CD4-positive, alpha-beta T cell treated with Interleukin-4 for 1 hour (primary cell): Measurements from ENCODE around the gene POLR1G.

Experiments used
- DNase-seq, 2 donors: peaks; one replicate each; pipeline ENCODE4 v3.0.0-alpha.2; 2020 to 2022

Gene POLR1G

GRCh38 chr19:45406226-45407090, at the start of gene POLR1G:
Gene POLR1G (plus strand): TSS chr19:45406644. CDS start chr19:45406697, 53 bp downstream.
- peak; percentile 74 to 85 for DNase-seq

GRCh38 chr19:45356760-45357444, 49.5 kb upstream of the POLR1G start:
- DNase-seq, result no peak

GRCh38 chr19:45357445-45357783, 49.0 kb upstream of the POLR1G start:
- DNase-seq, result no peak

- no peak for DNase-seq
These were observed 48.1 kb upstream of the POLR1G start for GRCh38 chr19:45358213-45358792.

DNA sequence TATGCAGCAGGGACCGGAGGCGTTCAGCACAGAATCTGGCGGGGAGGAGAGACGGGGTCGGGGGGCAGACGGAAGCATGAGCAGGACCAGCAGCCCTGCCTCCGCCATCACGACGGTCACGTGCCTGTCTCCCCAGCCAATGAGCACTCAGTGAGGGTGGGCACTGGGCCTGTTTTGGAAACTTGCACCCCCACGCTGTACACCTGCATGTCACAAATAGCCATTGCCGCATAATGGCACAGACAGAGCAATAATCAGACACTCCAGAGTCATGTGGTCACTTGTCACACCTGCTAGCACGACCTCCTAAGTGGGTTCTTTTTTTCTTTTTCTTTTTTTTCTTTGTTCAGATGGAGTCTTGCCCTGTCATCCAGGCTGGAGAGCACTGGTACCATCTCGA, 44.8 kb upstream of the POLR1G start:
- DNase-seq, result no peak

DNA sequence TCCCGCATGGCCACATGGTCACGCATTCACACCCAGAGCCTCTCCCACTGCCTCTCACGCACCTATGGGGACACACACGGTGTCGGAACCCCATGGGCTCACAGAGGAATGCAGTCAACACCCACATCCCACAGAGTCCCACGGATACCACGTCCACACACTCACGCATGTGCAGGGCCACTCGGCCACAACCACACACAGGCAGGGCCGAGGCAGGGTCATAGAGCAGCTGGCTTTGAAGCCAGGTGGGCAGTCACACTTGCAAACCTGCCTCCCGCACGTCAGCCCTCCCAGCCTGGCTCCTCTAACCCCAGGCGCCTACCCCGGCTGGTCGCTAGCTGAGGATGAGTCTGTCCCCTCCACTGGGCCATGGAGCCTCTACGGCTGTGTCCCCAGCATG, 44.2 kb upstream of the POLR1G start:
- DNase-seq, result no peak

GRCh38 chr19:45363861-45364459, 42.5 kb upstream of the POLR1G start:
- no peak for DNase-seq

GRCh38 chr19:45364696-45365095, 41.7 kb upstream of the POLR1G start:
- no peak for DNase-seq

DNA sequence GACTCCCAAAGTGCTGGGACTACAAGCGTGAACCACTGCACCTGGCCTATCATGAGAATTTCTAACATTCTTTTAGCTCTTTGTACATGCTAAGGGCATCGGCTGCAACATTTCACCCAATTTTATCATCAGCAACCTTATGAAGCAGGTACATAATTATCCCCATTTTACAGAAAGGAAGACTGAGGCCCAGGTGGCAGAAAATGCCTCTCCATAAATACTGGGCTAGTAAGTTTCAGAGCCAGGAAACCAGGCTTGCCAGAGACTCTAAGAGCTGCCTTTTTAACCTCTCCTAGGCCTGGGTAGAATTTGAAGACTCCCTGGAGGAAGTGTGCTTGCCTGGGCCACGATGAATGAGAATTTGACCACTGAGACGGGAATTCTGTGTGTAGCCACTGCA, 38.3 kb upstream of the POLR1G start:
- DNase-seq, result no peak

GRCh38 chr19:45368737-45369340, 37.6 kb upstream of the POLR1G start:
- DNase-seq, result no peak

GRCh38 chr19:45370410-45371204, 35.8 kb upstream of the POLR1G start, which contains the start of gene ERCC2:
Gene ERCC2 (minus strand): TSS chr19:45370573. CDS start chr19:45370540, 33 bp downstream.
- DNase-seq, result peak; percentile 99 to 100

GRCh38 chr19:45376045-45376724, 30.3 kb upstream of the POLR1G start:
- no peak for DNase-seq

- DNase-seq, result no peak
These were observed 26.3 kb upstream of the POLR1G start for GRCh38 chr19:45380107-45380506.

DNA sequence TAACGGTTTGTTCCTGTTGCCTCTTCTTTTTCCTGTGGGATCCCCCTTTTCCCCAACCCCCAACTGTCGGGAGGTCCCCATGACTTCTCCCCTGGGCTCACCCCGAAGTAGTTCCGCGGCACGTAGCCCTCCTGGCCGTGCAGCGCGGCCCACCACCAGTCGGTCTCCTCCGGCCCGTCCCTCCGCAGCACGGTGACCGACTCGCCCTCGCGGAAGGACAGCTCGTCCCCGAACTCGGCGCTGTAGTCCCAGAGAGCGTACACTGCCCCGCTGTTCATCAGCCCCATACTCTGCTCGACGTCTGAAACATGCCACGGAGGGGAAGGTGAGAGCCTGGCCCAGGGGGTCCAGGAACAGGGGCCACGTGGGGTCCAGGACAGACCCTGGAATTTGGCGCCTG, 24.0 kb upstream of the POLR1G start:
- no peak for DNase-seq

DNA sequence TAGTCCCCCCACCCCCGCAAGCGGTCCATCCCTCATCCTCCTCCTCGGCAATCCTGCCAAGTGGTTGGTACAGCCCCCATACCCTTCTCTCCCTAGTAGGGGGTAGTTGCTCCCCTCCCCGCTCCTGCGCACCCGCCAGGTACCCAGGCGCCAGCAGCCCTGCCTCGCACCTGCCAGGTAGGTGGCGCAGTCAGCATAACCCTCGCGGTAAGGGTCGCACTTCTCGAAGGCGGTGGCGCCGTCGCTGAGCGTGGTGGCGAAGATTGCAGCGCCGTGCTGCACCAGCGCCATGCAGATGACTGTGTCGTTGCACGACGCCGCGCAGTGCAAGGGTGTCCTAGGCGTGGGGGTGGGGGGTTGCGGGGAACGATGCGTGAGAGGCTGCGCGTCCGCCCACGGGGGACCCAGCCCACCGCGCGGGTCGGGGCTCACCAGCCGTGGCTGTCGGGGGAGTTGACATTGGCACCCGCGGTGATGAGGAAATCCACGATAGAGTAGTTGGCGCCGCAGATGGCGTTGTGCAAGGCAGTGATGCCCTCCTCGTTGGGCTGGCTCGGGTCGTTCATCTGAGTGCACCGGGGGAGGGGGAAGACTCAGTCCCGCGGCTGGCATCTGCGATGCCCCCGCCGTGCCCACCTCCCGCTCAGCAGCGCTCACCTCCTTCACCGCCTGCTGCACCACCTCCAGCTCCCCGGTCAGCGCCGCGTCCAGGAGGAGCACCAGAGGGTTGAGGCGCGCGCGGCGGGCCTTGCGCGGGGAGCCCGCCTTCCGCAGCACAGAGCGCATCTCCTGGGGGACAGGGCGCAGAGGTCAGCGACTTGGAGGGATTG, 20.8 kb upstream of the POLR1G start:
- DNase-seq, result no peak

DNA sequence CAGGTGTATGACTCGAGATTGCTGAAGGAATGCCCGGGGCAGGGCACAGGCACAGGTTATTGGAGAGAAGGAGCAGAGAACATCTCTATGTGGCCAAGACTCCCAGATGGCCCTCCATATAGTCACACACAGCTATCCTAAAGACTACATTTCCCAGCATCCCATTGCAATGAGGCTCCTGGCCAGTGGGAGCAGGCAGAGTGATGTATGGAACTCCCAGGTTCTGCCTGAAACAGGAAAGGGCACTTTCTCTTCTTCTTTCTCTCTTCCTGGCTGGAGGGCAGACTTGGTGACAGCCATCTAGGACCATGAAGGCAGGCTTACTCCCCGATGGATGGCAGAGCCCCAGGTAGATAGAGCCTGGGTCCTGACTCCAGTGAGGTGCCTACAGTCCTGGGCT, 15.1 kb upstream of the POLR1G start:
- DNase-seq, result no peak

DNA sequence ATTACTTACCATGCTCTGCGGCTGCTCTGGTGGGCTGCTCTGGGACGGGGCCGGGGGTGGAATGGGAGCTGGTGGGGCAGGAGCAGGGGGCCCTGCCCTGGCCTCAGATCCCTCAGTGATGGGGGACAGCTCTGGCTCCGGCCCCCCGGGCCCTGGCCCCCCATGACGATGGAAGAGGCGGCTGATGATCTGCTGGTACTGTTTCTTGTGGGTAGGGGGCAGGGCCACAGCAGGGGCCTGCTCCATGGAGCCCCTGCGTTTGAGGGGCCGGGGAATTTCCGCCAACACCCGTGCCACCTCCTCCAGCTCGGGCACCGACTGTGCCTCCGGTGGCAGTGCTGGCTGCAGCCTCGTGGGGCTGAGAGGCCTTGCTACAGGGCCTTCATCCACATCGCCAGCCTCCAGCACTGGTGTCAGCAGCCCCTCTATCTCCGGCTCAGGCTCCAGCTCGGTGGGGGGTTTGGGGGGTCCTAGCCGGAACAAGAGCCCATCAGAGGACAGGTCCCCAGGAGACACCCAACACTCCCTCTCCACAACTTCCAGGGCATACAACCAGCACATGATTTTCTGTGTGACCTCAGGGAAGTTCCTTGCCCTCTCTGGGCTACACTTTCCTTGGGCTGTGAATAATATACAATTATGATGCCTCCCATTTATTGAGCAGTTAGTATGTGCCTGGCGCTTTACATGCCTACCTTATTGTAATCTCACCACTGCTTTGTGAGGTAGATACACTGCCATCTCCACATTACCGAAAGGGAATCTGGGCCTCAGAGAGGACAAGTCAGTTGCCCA, 14.4 kb upstream of the POLR1G start:
- DNase-seq, result no peak

GRCh38 chr19:45395821-45396617, 10.4 kb upstream of the POLR1G start:
- no peak for DNase-seq

DNA sequence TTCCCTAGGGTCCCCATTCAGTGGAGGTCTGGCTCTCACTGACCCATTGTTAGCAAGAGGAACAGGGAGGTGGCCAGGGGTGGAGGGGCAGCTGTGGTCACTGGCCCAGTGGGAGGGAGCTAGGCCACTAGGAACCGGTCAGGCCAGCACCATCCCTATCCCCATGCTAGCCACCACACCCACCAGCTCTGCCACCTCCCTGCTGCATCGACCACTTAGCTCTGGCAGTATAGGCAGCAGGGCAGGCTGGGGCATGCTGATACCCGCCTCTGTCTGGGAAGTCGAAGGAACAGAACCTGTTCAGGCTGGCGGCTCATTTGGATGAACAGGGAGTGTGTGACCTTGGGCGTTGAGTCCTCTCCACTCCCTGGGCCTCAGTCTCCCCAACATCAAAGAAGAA, 6.3 kb upstream of the POLR1G start:
- DNase-seq, result no peak
